ENCODE measurements around the gene LEO1. TPM values are rescaled to one million over a fixed set of nuclear protein-coding genes. Genes with fewer than 3 reads are reported as not detected.

The LEO1 gene
- total RNA-seq, 1 donor = 28.1 TPM

GRCh38 chr15:51917493-51917892 is 54.1 kb downstream of the LEO1 start:
- TF ChIP-seq, protein P1, sequence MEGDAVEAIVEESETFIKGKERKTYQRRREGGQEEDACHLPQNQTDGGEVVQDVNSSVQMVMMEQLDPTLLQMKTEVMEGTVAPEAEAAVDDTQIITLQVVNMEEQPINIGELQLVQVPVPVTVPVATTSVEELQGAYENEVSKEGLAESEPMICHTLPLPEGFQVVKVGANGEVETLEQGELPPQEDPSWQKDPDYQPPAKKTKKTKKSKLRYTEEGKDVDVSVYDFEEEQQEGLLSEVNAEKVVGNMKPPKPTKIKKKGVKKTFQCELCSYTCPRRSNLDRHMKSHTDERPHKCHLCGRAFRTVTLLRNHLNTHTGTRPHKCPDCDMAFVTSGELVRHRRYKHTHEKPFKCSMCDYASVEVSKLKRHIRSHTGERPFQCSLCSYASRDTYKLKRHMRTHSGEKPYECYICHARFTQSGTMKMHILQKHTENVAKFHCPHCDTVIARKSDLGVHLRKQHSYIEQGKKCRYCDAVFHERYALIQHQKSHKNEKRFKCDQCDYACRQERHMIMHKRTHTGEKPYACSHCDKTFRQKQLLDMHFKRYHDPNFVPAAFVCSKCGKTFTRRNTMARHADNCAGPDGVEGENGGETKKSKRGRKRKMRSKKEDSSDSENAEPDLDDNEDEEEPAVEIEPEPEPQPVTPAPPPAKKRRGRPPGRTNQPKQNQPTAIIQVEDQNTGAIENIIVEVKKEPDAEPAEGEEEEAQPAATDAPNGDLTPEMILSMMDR (IDR thresholded peaks at IDR 0.05; ENCODE audit: insufficient read depth, low read depth, low read length) = peak; percentile 47
- DNase-seq (ENCODE audit: low read depth) = peak; percentile 34
- H3K4me3 ChIP-seq (ENCODE audit: low read depth, low read length) = no peak overlapping the region

DNA sequence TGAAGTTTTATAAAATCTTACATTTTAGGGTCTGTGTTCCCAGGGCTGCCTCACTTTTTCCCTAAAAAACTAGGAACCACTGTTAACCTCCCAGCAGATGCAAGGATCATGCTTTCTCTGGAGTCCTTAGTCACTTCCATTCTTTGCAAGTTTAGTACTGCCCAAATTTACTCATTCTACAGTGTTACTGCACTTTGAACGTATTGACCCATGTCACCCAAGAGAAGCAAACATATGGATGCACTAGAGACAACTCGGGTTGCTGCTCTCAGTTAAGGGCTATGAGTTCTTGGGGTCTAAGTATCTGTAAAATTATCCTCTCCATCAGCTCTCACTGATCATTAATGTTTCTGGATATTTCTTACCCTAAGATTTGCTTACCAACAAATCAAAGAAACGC is 59.0 kb downstream of the LEO1 start:
- no peak for DNase-seq (ENCODE audit: low read depth)
- TF ChIP-seq, protein P1 (IDR thresholded peaks at IDR 0.05; ENCODE audit: insufficient read depth, low read depth, low read length) = no peak
- H3K4me3 ChIP-seq (ENCODE audit: low read depth, low read length) = no peak overlapping the region

DNA sequence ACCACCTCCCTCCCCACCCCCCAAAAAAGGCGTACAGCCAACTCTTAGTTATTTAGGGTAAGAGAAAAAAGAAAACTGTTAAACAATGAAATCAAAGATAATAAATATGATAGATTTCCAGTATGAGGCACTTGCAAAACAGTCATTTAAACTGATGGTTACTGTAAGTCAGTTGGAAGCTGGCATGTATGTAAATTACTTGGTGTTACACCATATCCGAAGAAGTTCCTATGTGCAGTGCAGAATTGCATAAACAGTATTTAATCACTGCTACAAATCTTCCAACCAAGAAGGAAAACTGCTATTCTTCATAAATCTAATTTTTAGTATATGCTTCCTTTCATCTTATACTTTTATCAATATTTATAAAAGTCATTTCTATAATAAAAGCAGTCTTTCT is 62.0 kb downstream of the LEO1 start:
- H3K4me3 ChIP-seq (ENCODE audit: low read depth, low read length) = no peak overlapping the region
- DNase-seq (ENCODE audit: low read depth) = peak; percentile 28
- TF ChIP-seq, protein P1 (IDR thresholded peaks at IDR 0.05; ENCODE audit: insufficient read depth, low read depth, low read length) = no peak

- TF ChIP-seq, protein P1 (IDR thresholded peaks at IDR 0.05; ENCODE audit: insufficient read depth, low read depth, low read length) = no peak
- peak; percentile 67 for DNase-seq (ENCODE audit: low read depth)
Measured at GRCh38 chr15:51908316-51908715, 63.3 kb downstream of the LEO1 start.

GRCh38 chr15:51907136-51907862 is 64.3 kb downstream of the LEO1 start:
- DNase-seq (ENCODE audit: low read depth) = peak; percentile 78
- no peak overlapping the region for H3K4me3 ChIP-seq (ENCODE audit: low read depth, low read length)
- TF ChIP-seq, protein P1 (IDR thresholded peaks at IDR 0.05; ENCODE audit: insufficient read depth, low read depth, low read length) = no peak

More at GRCh38 chr15:51908316-51908715, 63.3 kb downstream of the LEO1 start:
- H3K4me3 ChIP-seq (ENCODE audit: low read depth, low read length) = no peak overlapping the region

- no peak for DNase-seq (ENCODE audit: low read depth)
- H3K4me3 ChIP-seq (ENCODE audit: low read depth, low read length) = no peak overlapping the region
- TF ChIP-seq, protein P1 (IDR thresholded peaks at IDR 0.05; ENCODE audit: insufficient read depth, low read depth, low read length) = no peak
Measured at GRCh38 chr15:51904931-51905330, 66.6 kb downstream of the LEO1 start.

DNA sequence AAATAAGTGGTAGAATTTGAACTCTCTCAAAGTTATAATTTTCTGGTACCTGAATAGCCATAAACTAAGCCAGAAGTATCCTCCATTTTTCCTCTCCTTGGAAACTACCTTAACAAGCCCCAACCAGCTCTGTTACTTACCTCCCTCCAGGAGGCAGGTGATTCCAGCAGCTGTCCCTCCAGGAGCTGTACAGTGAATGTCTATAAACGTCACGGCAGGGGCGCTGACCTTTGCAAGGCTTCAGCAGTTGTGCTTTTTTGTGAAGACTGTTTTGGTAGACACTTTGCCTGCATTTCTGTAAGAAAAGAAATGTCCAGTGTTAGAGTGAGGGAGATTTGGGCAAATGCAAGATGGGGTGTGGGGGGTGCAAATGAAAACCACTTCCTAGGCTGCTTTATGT is 67.2 kb downstream of the LEO1 start:
- DNase-seq (ENCODE audit: low read depth) = no peak

More for the DNA sequence above, 67.2 kb downstream of the LEO1 start:
- no peak overlapping the region for H3K4me3 ChIP-seq (ENCODE audit: low read depth, low read length)
- TF ChIP-seq, protein P1 (IDR thresholded peaks at IDR 0.05; ENCODE audit: insufficient read depth, low read depth, low read length) = no peak
